ENCODE data around the gene RAB7A.

GRCh38 chr3:128784843-128785242 is 58.9 kb downstream of the RAB7A start:
- TF ChIP-seq CTCF (IDR thresholded peaks at IDR 0.05; ENCODE audit: poor library complexity), result no peak
- TF ChIP-seq EZH2 (IDR thresholded peaks at IDR 0.05; ENCODE audit: borderline replicate concordance), result no peak
- TF ChIP-seq EZH2phosphoT487 (IDR thresholded peaks at IDR 0.05; ENCODE audit: low read depth, severe bottlenecking, unreplicated experiment), result no peak
